Measurements from ENCODE around the gene TTLL11. TPM values are rescaled to one million over a fixed set of nuclear protein-coding genes. Genes with fewer than 3 reads are reported as not detected.

Gene TTLL11
- total RNA-seq, 2 experiments from 2014 or later, result 3.3 to 6.9 TPM

- POLR2A ChIA-PET, result interaction anchor here (0.6 to 1.1 kb wide), 3 partner anchors 14 to 395 kb away, joined by 3 to 4 read pairs (median 3); no protein-coding TSS in a partner anchor
Observed at GRCh38 chr9:122091682-122092592, 1.2 kb downstream of the TTLL11 start.

GRCh38 chr9:122090981-122091380 is 2.1 kb downstream of the TTLL11 start:
- Histone ChIP-seq H3K9me3 (ENCODE audit: low read length) (no peaks in the 10 kb centered on the region), H2AFZ (ENCODE audit: low read length) (no peak overlapping the region), H3K4me2 (ENCODE audit: low read length) (no peak overlapping the region), H3K9me2 (ENCODE audit: insufficient read depth, low read length) (no peaks in the 10 kb centered on the region), H3K79me2 (ENCODE audit: insufficient read depth, low read depth, low read length) (no peaks in the 10 kb centered on the region), H3K4me1 (ENCODE audit: insufficient read depth, low read length, poor library complexity, severe bottlenecking) (peaks cover 14% of the 10 kb centered on the region), H3K4me3 (ENCODE audit: low read depth, low read length, poor library complexity, severe bottlenecking) (no peak overlapping the region), H3K27ac (ENCODE audit: low read depth, low read length, poor library complexity, severe bottlenecking) (no peak overlapping the region), H3K36me3 (ENCODE audit: insufficient read depth, low read length) (no peaks in the 10 kb centered on the region; the same call in 1 of the 2 replicates), H4K20me1 (ENCODE audit: insufficient read depth, low read length) (no peaks in the 10 kb centered on the region)
- BruUV-seq (replicated peaks), result no TSS peak
- intact Hi-C loops (cut with micrococcal nuclease; ENCODE audit: unreplicated experiment), result no loop called here
- POLR2A ChIA-PET, result interaction anchor here (0.5 kb wide), 1 partner anchor 214 kb away, joined by 3 read pairs; no protein-coding TSS in a partner anchor
- CTCF ChIA-PET (ENCODE audit: unreplicated experiment), result interaction anchor here (0.8 kb wide), 1 partner anchor 404 kb away, joined by 4 read pairs; no protein-coding TSS in a partner anchor
- no peak for DNase-seq (ENCODE audit: low spot score)
- no peak for TF ChIP-seq CTCF (conservative IDR thresholded peaks at IDR 0.05; ENCODE audit: low read length)
- no peak for TF ChIP-seq EZH2phosphoT487 (IDR thresholded peaks at IDR 0.05; ENCODE audit: borderline replicate concordance, low read depth, low read length)

More at GRCh38 chr9:122091682-122092592, 1.2 kb downstream of the TTLL11 start:
- Histone ChIP-seq H2AFZ (ENCODE audit: low read length) (peak overlapping the region; percentile 78; the same call in 1 of the 2 replicates), H3K79me2 (ENCODE audit: insufficient read depth, low read depth, low read length) (no peaks in the 10 kb centered on the region), H3K9me2 (ENCODE audit: insufficient read depth, low read length) (no peaks in the 10 kb centered on the region), H4K20me1 (ENCODE audit: insufficient read depth, low read length) (no peaks in the 10 kb centered on the region), H3K27ac (ENCODE audit: low read depth, low read length, poor library complexity, severe bottlenecking) (no peak overlapping the region), H3K9me3 (ENCODE audit: low read length) (no peaks in the 10 kb centered on the region), H3K4me2 (ENCODE audit: low read length) (peak overlapping the region; percentile 89), H3K4me1 (ENCODE audit: insufficient read depth, low read length, poor library complexity, severe bottlenecking) (peaks cover 14% of the 10 kb centered on the region), H3K4me3 (ENCODE audit: low read depth, low read length, poor library complexity, severe bottlenecking) (peak overlapping the region; percentile 87), H3K36me3 (ENCODE audit: insufficient read depth, low read length) (no peaks in the 10 kb centered on the region; the same call in 1 of the 2 replicates)
- BruUV-seq (replicated peaks), result no TSS peak
- CTCF ChIA-PET (ENCODE audit: unreplicated experiment), result no interaction called here
- TF ChIP-seq CTCF (conservative IDR thresholded peaks at IDR 0.05; ENCODE audit: low read length), result no peak
- TF ChIP-seq EZH2phosphoT487 (IDR thresholded peaks at IDR 0.05; ENCODE audit: borderline replicate concordance, low read depth, low read length), result no peak
- intact Hi-C loops (cut with micrococcal nuclease; ENCODE audit: unreplicated experiment), result no loop called here
- peak; percentile 47 for DNase-seq (ENCODE audit: low spot score)
